Stimulated activated naive CD8-positive, alpha-beta T cell treated with anti-CD3 and anti-CD28 coated beads, Interleukin-15, Interleukin-2, amounts not matched to agents 100 ng/mL and 50 ng/mL, for 24 hours (primary cell): Measurements from ENCODE around the gene HJV.
A peak's percentile ranks its signal among the peaks of the same experiment; 100 is the strongest.

ENCODE experiments used
- H3K27ac Mint-ChIP-seq: one replicate; pipeline ENCODE4 v1.8.0; 2021; ENCODE audit warnings: mild to moderate bottlenecking, mixed read lengths
- H3K27me3 Mint-ChIP-seq: one replicate; pipeline ENCODE4 v1.8.0; 2021; ENCODE audit warnings: mixed read lengths
- H3K36me3 Mint-ChIP-seq: one replicate; pipeline ENCODE4 v1.8.0; 2021; ENCODE audit warnings: low read depth, mixed read lengths
- H3K4me1 Mint-ChIP-seq: one replicate; pipeline ENCODE4 v1.8.0; 2021; ENCODE audit warnings: low read depth, mixed read lengths
- H3K4me3 Mint-ChIP-seq: one replicate; pipeline ENCODE4 v1.8.0; 2021; ENCODE audit warnings: mild to moderate bottlenecking, mixed read lengths
- H3K9me3 Mint-ChIP-seq: one replicate; pipeline ENCODE4 v1.8.0; 2021; ENCODE audit warnings: mixed read lengths

HJV gene

GRCh38 chr1:146007489-146008133 lies 13.9 kb downstream of the HJV start:
- peaks cover 44% of the 10 kb centered on the region for H3K4me1 Mint-ChIP-seq
- no peaks in the 10 kb centered on the region for H3K9me3 Mint-ChIP-seq
- no peaks in the 10 kb centered on the region for H3K36me3 Mint-ChIP-seq
- no peaks in the 10 kb centered on the region for H3K27me3 Mint-ChIP-seq
- no peak overlapping the region for H3K4me3 Mint-ChIP-seq
- H3K27ac Mint-ChIP-seq: peak overlapping the region; percentile 56

GRCh38 chr1:146001709-146002108 lies 19.8 kb downstream of the HJV start:
- Mint-ChIP-seq H3K27ac (peak overlapping the region; percentile 62), H3K4me1 (peaks cover 80% of the 10 kb centered on the region), H3K4me3 (no peak overlapping the region), H3K36me3 (no peaks in the 10 kb centered on the region), H3K9me3 (no peaks in the 10 kb centered on the region), H3K27me3 (no peaks in the 10 kb centered on the region)

GRCh38 chr1:145999321-146000024 lies 22.1 kb downstream of the HJV start:
- no peaks in the 10 kb centered on the region for H3K27me3 Mint-ChIP-seq
- peaks cover 19% of the 10 kb centered on the region for H3K36me3 Mint-ChIP-seq
- no peaks in the 10 kb centered on the region for H3K9me3 Mint-ChIP-seq
- H3K4me3 Mint-ChIP-seq: peak overlapping the region; percentile 91
- H3K27ac Mint-ChIP-seq: peak overlapping the region; percentile 89
- peaks cover 61% of the 10 kb centered on the region for H3K4me1 Mint-ChIP-seq

GRCh38 chr1:145997718-145998023 lies 23.9 kb downstream of the HJV start:
- peak overlapping the region; percentile 91 for H3K4me3 Mint-ChIP-seq
- peaks cover 70% of the 10 kb centered on the region for H3K4me1 Mint-ChIP-seq
- no peaks in the 10 kb centered on the region for H3K9me3 Mint-ChIP-seq
- H3K36me3 Mint-ChIP-seq: peaks cover 37% of the 10 kb centered on the region
- peak overlapping the region; percentile 89 for H3K27ac Mint-ChIP-seq
- no peaks in the 10 kb centered on the region for H3K27me3 Mint-ChIP-seq

- H3K4me1 Mint-ChIP-seq: peaks cover 74% of the 10 kb centered on the region
- no peaks in the 10 kb centered on the region for H3K9me3 Mint-ChIP-seq
- H3K27ac Mint-ChIP-seq: peak overlapping the region; percentile 89
- peak overlapping the region; percentile 91 for H3K4me3 Mint-ChIP-seq
- no peaks in the 10 kb centered on the region for H3K27me3 Mint-ChIP-seq
- peaks cover 40% of the 10 kb centered on the region for H3K36me3 Mint-ChIP-seq
Observed at GRCh38 chr1:145997016-145997717, 24.4 kb downstream of the HJV start.

GRCh38 chr1:145996433-145997015 lies 25.0 kb downstream of the HJV start, which contains the start of gene TXNIP:
Gene TXNIP, minus strand, starts transcription at chr1:145996579. Its CDS starts 313 bp downstream, at chr1:145996266.
- no peaks in the 10 kb centered on the region for H3K27me3 Mint-ChIP-seq
- no peaks in the 10 kb centered on the region for H3K9me3 Mint-ChIP-seq
- peak within 1 kb of the TSS; percentile 89 for H3K27ac Mint-ChIP-seq
- H3K4me1 Mint-ChIP-seq: peaks cover 74% of the 10 kb centered on the region
- peaks cover 44% of the 10 kb centered on the region for H3K36me3 Mint-ChIP-seq
- peak within 1 kb of the TSS; percentile 91 for H3K4me3 Mint-ChIP-seq

- H3K4me1 Mint-ChIP-seq: peaks cover 73% of the 10 kb centered on the region
- no peaks in the 10 kb centered on the region for H3K27me3 Mint-ChIP-seq
- H3K36me3 Mint-ChIP-seq: peaks cover 44% of the 10 kb centered on the region
- peak overlapping the region; percentile 89 for H3K27ac Mint-ChIP-seq
- peak overlapping the region; percentile 91 for H3K4me3 Mint-ChIP-seq
- H3K9me3 Mint-ChIP-seq: no peaks in the 10 kb centered on the region
Observed at GRCh38 chr1:145995964-145996432, 25.5 kb downstream of the HJV start.

GRCh38 chr1:145995148-145995881 lies 26.2 kb downstream of the HJV start:
- peaks cover 44% of the 10 kb centered on the region for H3K36me3 Mint-ChIP-seq
- H3K4me1 Mint-ChIP-seq: peaks cover 76% of the 10 kb centered on the region
- H3K9me3 Mint-ChIP-seq: no peaks in the 10 kb centered on the region

GRCh38 chr1:145994391-145995120 lies 27.0 kb downstream of the HJV start:
- Mint-ChIP-seq H3K36me3 (peaks cover 44% of the 10 kb centered on the region), H3K9me3 (no peaks in the 10 kb centered on the region), H3K27ac (peak overlapping the region; percentile 89), H3K27me3 (no peaks in the 10 kb centered on the region), H3K4me3 (peak overlapping the region; percentile 91), H3K4me1 (peaks cover 70% of the 10 kb centered on the region)

More at GRCh38 chr1:145995148-145995881, 26.2 kb downstream of the HJV start:
- peak overlapping the region; percentile 89 for H3K27ac Mint-ChIP-seq
- no peaks in the 10 kb centered on the region for H3K27me3 Mint-ChIP-seq
- H3K4me3 Mint-ChIP-seq: peak overlapping the region; percentile 91

GRCh38 chr1:145993618-145994390 lies 27.7 kb downstream of the HJV start:
- Mint-ChIP-seq H3K4me3 (peak overlapping the region; percentile 91), H3K27ac (peak overlapping the region; percentile 89), H3K4me1 (peaks cover 65% of the 10 kb centered on the region), H3K27me3 (no peaks in the 10 kb centered on the region), H3K36me3 (peaks cover 44% of the 10 kb centered on the region), H3K9me3 (no peaks in the 10 kb centered on the region)

- H3K27me3 Mint-ChIP-seq: no peaks in the 10 kb centered on the region
- peaks cover 44% of the 10 kb centered on the region for H3K36me3 Mint-ChIP-seq
- H3K9me3 Mint-ChIP-seq: no peaks in the 10 kb centered on the region
- peak overlapping the region; percentile 89 for H3K27ac Mint-ChIP-seq
- peaks cover 65% of the 10 kb centered on the region for H3K4me1 Mint-ChIP-seq
- H3K4me3 Mint-ChIP-seq: peak overlapping the region; percentile 91
Observed at GRCh38 chr1:145992958-145993617, 28.4 kb downstream of the HJV start.

GRCh38 chr1:145992502-145992936 lies 29.0 kb downstream of the HJV start:
- peak overlapping the region; percentile 89 for H3K27ac Mint-ChIP-seq
- H3K4me3 Mint-ChIP-seq: peak overlapping the region; percentile 91
- H3K9me3 Mint-ChIP-seq: no peaks in the 10 kb centered on the region
- H3K4me1 Mint-ChIP-seq: peaks cover 65% of the 10 kb centered on the region
- H3K27me3 Mint-ChIP-seq: no peaks in the 10 kb centered on the region
- H3K36me3 Mint-ChIP-seq: peaks cover 44% of the 10 kb centered on the region
